Natural killer cell (primary cell): ENCODE measurements around the gene GALNT10. TPM values are rescaled to one million over a fixed set of nuclear protein-coding genes. Genes with fewer than 3 reads are reported as not detected.
A peak's percentile ranks its signal among the peaks of the same experiment; 100 is the strongest.

ENCODE experiments used
- ATAC-seq, 3 donors: fragments of 150-1000 bp in 2 of 3; fragments of 200-7000 bp in 1 of 3; cut with Tn5 transposase; 1 replicate in 1 of 3; 2 replicates in 2 of 3; pipeline ENCODE4 v1.10.0; 2021; ENCODE audit warnings: mild to moderate bottlenecking in 2 of 3, moderate library complexity in 2 of 3
- DNase-seq, 2 donors: peaks; one replicate each; pipeline versions ENCODE4 v3.0.0 to v3.0.0-alpha.2; 2013 to 2021; ENCODE audit warnings: mixed read lengths in 1 of 2
- H3K27ac ChIP-seq: one replicate; pipeline ENCODE4 v1.5.1; 2013; ENCODE audit warnings: mild to moderate bottlenecking, low read length
- H3K27me3 ChIP-seq: one replicate; pipeline ENCODE4 v1.6.1; 2013; ENCODE audit warnings: low read length; ENCODE audit not compliant: control insufficient read depth, insufficient read depth
- H3K36me3 ChIP-seq: one replicate; pipeline ENCODE4 v1.6.1; 2013; ENCODE audit warnings: low read length; ENCODE audit not compliant: control insufficient read depth, insufficient read depth
- H3K4me1 ChIP-seq: one replicate; pipeline ENCODE4 v1.6.1; 2013; ENCODE audit warnings: low read length; ENCODE audit not compliant: control insufficient read depth, insufficient read depth
- H3K4me3 ChIP-seq: one replicate; pipeline ENCODE4 v1.5.1; 2013; ENCODE audit warnings: low read length
- H3K9me3 ChIP-seq: one replicate; pipeline ENCODE4 v1.6.1; 2013; ENCODE audit warnings: low read length; ENCODE audit not compliant: control insufficient read depth, insufficient read depth
- H3K27ac Mint-ChIP-seq, 2 donors: one replicate each; pipeline ENCODE4 v1.8.0; 2022; ENCODE audit warnings: mild to moderate bottlenecking in 2 of 2, mixed read lengths in 2 of 2, moderate library complexity in 1 of 2
- H3K27me3 Mint-ChIP-seq, 2 donors: one replicate each; pipeline ENCODE4 v1.8.0; 2022; ENCODE audit warnings: low read depth in 2 of 2, mixed read lengths in 2 of 2
- H3K36me3 Mint-ChIP-seq: one replicate; pipeline ENCODE4 v1.8.0; 2022; ENCODE audit warnings: mixed read lengths
- H3K4me1 Mint-ChIP-seq, 2 donors: one replicate each; pipeline ENCODE4 v1.8.0; 2022; ENCODE audit warnings: mixed read lengths in 2 of 2
- H3K4me3 Mint-ChIP-seq: one replicate; pipeline ENCODE4 v1.8.0; 2022; ENCODE audit warnings: mild to moderate bottlenecking, moderate library complexity, mixed read lengths
- H3K9me3 Mint-ChIP-seq, 2 donors: one replicate each; pipeline ENCODE4 v1.8.0; 2022; ENCODE audit warnings: mixed read lengths in 2 of 2
- WGBS: methylation state at CpG from one replicate; pipeline ENCODE4 v1.1.7; 2013; ENCODE audit warnings: missing lambda C conversion rate; ENCODE audit not compliant: insufficient coverage; 5-methylcytosine and 5-hydroxymethylcytosine counted together
- intact Hi-C: fragments of 100-400 bp; cut with micrococcal nuclease; formaldehyde crosslinking; loops from one replicate; pipeline ENCODE4 v1.14.2; 2022
- total RNA-seq, 4 donors: library from RNA; stranded (reverse); fragments of 120-200 nt in 1 of 4; gene quantifications; one replicate each; pipeline versions ENCODE4 v1.2.3 to v1.2.4, GENCODE V29; 2013 to 2022
- TF ChIP-seq, protein P1 (sequence below): fragments of 200-600 bp; IDR thresholded peaks from one replicate; pipeline ENCODE4 v1.8.0; 2022; ENCODE audit warnings: antibody characterized with exemption

Gene GALNT10
- total RNA-seq, 3 donors from 2014 or later (not counting 1 experiment from before 2014, with no cell fraction given) = 77.0 to 92.6 (median 77.6) TPM

DNA sequence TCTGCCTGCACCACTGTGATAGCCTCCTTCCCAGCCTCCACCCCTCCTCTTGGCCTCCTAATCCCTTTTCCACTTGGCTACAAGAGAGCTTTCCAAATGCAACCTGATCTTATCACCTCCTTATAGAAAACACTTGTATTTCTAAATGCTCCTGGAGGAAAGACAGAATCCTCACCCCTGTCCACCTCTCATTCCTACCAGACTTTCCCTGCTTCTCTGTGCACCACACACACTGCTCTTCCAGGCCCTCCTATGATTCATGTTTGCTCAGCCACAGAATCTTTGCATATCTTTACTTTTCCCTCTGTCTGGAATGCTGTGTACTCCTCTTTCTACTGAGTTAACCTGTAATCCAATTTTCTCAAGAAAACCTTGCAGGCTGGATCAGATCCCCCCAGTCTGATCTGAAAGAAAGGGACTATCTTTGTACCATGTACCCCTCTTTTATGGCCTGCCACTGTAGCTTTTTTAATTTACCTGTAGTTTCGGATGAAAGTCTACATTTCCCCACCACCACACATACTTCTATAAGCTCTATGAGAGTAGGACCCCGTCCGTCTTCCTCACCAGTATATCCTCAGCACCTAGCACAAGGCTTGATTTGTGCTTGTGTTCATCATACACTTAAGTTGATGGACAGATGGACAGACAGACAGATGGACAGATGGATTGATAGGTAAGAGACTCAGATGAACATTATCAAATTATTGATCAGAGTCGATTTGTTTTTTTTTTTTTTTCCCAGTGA is 95.3 kb downstream of the GALNT10 start:
- Mint-ChIP-seq H3K27ac (peak overlapping the region in 1 of 2 donors; percentile 44), H3K4me1 (peaks cover 47 to 61% of the 10 kb centered on the region in 2 donors), H3K4me3 (no peak overlapping the region), H3K36me3 (no peaks in the 10 kb centered on the region), H3K27me3 (no peaks in the 10 kb centered on the region), H3K9me3 (no peaks in the 10 kb centered on the region)
- intact Hi-C loops = no loop called here
- H3K27ac ChIP-seq = no peak overlapping the region
- ATAC-seq = no peak
- H3K36me3 ChIP-seq = no peaks in the 10 kb centered on the region
- no peaks in the 10 kb centered on the region for H3K4me1 ChIP-seq
- WGBS = 71% methylated on average over 4 of the region's 4 CpGs
- H3K4me3 ChIP-seq = no peak overlapping the region
- H3K9me3 ChIP-seq = no peaks in the 10 kb centered on the region
- TF ChIP-seq, protein P1, sequence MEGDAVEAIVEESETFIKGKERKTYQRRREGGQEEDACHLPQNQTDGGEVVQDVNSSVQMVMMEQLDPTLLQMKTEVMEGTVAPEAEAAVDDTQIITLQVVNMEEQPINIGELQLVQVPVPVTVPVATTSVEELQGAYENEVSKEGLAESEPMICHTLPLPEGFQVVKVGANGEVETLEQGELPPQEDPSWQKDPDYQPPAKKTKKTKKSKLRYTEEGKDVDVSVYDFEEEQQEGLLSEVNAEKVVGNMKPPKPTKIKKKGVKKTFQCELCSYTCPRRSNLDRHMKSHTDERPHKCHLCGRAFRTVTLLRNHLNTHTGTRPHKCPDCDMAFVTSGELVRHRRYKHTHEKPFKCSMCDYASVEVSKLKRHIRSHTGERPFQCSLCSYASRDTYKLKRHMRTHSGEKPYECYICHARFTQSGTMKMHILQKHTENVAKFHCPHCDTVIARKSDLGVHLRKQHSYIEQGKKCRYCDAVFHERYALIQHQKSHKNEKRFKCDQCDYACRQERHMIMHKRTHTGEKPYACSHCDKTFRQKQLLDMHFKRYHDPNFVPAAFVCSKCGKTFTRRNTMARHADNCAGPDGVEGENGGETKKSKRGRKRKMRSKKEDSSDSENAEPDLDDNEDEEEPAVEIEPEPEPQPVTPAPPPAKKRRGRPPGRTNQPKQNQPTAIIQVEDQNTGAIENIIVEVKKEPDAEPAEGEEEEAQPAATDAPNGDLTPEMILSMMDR = no peak
- no peak for DNase-seq
- H3K27me3 ChIP-seq = no peaks in the 10 kb centered on the region

DNA sequence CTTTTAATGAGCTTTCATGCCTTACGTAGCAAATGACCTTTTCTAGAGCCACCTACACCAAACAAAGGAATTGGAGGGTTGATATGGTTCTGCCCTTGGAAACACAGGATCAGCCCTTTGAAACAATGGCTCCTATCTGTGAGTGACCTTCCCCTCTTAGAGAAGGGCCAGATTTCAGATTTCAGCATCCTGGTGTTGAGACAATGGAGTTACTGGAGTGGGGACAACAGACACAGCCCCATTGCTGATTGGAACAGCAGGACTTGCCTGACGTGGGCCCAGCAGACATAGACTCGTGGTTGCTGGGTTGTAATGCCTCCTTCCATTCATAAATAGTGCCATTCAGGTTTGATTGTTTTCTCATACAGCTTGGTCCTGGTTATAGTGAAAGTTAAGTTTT is 96.0 kb downstream of the GALNT10 start:
- peak overlapping the region in 1 of 2 donors; percentile 44 for H3K27ac Mint-ChIP-seq
- TF ChIP-seq, protein P1 = no peak
- Histone ChIP-seq H3K27me3 (no peaks in the 10 kb centered on the region), H3K4me3 (no peak overlapping the region), H3K4me1 (no peaks in the 10 kb centered on the region), H3K27ac (no peak overlapping the region), H3K9me3 (no peaks in the 10 kb centered on the region), H3K36me3 (no peaks in the 10 kb centered on the region)
- H3K4me1 Mint-ChIP-seq = peaks cover 52 to 66% of the 10 kb centered on the region in 2 donors
- H3K36me3 Mint-ChIP-seq = no peaks in the 10 kb centered on the region
- ATAC-seq (no peak), DNase-seq (no peak)
- WGBS = 93% methylated on average over 3 of the region's 3 CpGs
- H3K27me3 Mint-ChIP-seq = no peaks in the 10 kb centered on the region
- no peaks in the 10 kb centered on the region for H3K9me3 Mint-ChIP-seq
- intact Hi-C loops = no loop called here
- no peak overlapping the region for H3K4me3 Mint-ChIP-seq

DNA sequence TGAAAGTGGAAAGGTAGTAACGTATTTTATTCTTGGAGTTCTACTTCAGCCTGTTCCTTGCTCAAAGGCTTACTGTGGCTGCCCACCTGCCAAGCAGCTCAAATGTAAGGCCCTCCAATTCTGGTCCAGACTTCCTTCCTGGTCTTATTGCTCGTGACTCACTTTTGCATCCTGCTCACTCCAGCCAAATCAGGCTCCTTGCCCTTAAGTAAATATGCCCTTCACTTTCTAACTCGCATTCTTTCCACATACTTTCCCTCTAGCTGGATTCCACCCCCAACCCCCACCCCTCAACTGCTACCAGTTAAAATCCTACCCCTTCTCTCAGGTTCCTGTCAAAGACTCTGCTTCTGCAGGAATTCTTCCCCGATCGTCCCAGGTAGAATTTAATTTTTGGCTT is 96.6 kb downstream of the GALNT10 start:
- DNase-seq (no peak), ATAC-seq (no peak)
- intact Hi-C loops = no loop called here
- no peaks in the 10 kb centered on the region for H3K27me3 Mint-ChIP-seq
- H3K36me3 Mint-ChIP-seq = no peaks in the 10 kb centered on the region
- no peak overlapping the region for H3K4me3 Mint-ChIP-seq
- no peaks in the 10 kb centered on the region for H3K9me3 Mint-ChIP-seq
- H3K27ac ChIP-seq = no peak overlapping the region
- H3K27ac Mint-ChIP-seq = peak overlapping the region in 1 of 2 donors; percentile 40
- WGBS = 80% methylated on average over 3 of the region's 5 CpGs
- no peaks in the 10 kb centered on the region for H3K27me3 ChIP-seq
- TF ChIP-seq, protein P1 = no peak
- peaks cover 5% of the 10 kb centered on the region for H3K4me1 ChIP-seq
- H3K9me3 ChIP-seq = no peaks in the 10 kb centered on the region
- no peak overlapping the region for H3K4me3 ChIP-seq
- H3K36me3 ChIP-seq = no peaks in the 10 kb centered on the region
- H3K4me1 Mint-ChIP-seq = peaks cover 51 to 71% of the 10 kb centered on the region in 2 donors

DNA sequence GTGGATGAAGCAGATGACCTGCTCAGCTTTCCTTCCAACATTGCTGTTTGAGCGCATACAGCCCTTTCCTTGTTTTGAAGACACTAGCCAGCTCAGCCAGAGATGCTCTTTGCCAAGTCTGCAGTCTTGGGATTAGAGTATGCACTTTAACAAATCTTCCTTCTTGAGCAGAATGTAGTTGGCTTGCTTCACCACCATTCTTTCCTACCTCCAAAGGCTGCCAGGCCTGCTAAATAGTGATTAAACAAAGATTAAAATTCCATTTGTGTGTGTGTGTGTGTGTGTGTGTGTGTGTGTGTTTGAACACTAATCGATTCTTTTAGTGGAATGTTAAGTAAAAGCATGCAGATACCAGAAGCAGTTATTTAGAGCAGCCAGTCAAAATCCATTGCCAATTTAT is 97.6 kb downstream of the GALNT10 start:
- TF ChIP-seq, protein P1 = no peak
- Histone ChIP-seq H3K9me3 (no peaks in the 10 kb centered on the region), H3K27me3 (no peaks in the 10 kb centered on the region), H3K4me3 (no peak overlapping the region), H3K27ac (no peak overlapping the region), H3K36me3 (no peaks in the 10 kb centered on the region), H3K4me1 (peaks cover 6% of the 10 kb centered on the region)
- Mint-ChIP-seq H3K4me3 (no peak overlapping the region), H3K4me1 (peaks cover 48 to 71% of the 10 kb centered on the region in 2 donors), H3K27me3 (no peaks in the 10 kb centered on the region), H3K27ac (peak overlapping the region in 1 of 2 donors; percentile 40), H3K9me3 (no peaks in the 10 kb centered on the region), H3K36me3 (no peaks in the 10 kb centered on the region)
- intact Hi-C loops = no loop called here
- WGBS = 100% methylated on average over 2 of the region's 2 CpGs
- no peak for ATAC-seq
- no peak for DNase-seq
